HG02642 (cell line): Measurements from ENCODE around the gene AACS.
"Not testable (repeated sequence)": the region's sequence is repeated elsewhere in the genome, so short reads cannot be mapped to it uniquely, and the experiment has no call there.

Experiments used
- ATAC-seq: cut with Tn5 transposase; IDR thresholded peaks from one replicate; pipeline ENCODE4 v1.9.1; 2021; ENCODE audit warnings: mild to moderate bottlenecking; ENCODE audit not compliant: unreplicated experiment, poor library complexity

AACS gene

GRCh38 chr12:125114365-125115141 lies 49.3 kb downstream of the AACS start:
- no peak for ATAC-seq

GRCh38 chr12:125120566-125120965 lies 55.3 kb downstream of the AACS start:
- ATAC-seq, result no peak

- ATAC-seq, result no peak
These were observed 55.9 kb downstream of the AACS start for GRCh38 chr12:125121106-125121505.

GRCh38 chr12:125122668-125123067 lies 57.4 kb downstream of the AACS start:
- no peak for ATAC-seq

- no peak for ATAC-seq
These were observed 59.2 kb downstream of the AACS start for GRCh38 chr12:125124320-125124966.

GRCh38 chr12:125125271-125125670 lies 60.0 kb downstream of the AACS start:
- ATAC-seq, result no peak

GRCh38 chr12:125128439-125129178 lies 63.4 kb downstream of the AACS start:
- ATAC-seq, result no peak

- ATAC-seq, result no peak
These were observed 63.9 kb downstream of the AACS start for GRCh38 chr12:125129179-125129571.

GRCh38 chr12:125129591-125130255 lies 64.5 kb downstream of the AACS start:
- no peak for ATAC-seq

- ATAC-seq, result no peak
These were observed 66.7 kb downstream of the AACS start for GRCh38 chr12:125131958-125132357.

- no peak for ATAC-seq
These were observed 67.6 kb downstream of the AACS start for GRCh38 chr12:125132698-125133400.

GRCh38 chr12:125133616-125134015 lies 68.4 kb downstream of the AACS start:
- ATAC-seq, result no peak

- ATAC-seq, result no peak
These were observed 69.3 kb downstream of the AACS start for GRCh38 chr12:125134576-125134975.

- no peak for ATAC-seq
These were observed 70.7 kb downstream of the AACS start for GRCh38 chr12:125135906-125136305.

GRCh38 chr12:125136702-125137101 lies 71.5 kb downstream of the AACS start:
- no peak for ATAC-seq

GRCh38 chr12:125137766-125138344 lies 72.6 kb downstream of the AACS start:
- ATAC-seq, result no peak

- ATAC-seq, result no peak
These were observed 75.3 kb downstream of the AACS start for GRCh38 chr12:125140279-125141209.

- ATAC-seq, result not testable (repeated sequence)
These were observed 76.0 kb downstream of the AACS start for GRCh38 chr12:125141210-125141573.

- no peak for ATAC-seq
These were observed 77.4 kb downstream of the AACS start for GRCh38 chr12:125142601-125143000.
